ENCODE data around the gene SSX1.
"Not testable (repeated sequence)": the region's sequence is repeated elsewhere in the genome, so short reads cannot be mapped to it uniquely, and the experiment has no call there.

SSX1 gene, protein sequence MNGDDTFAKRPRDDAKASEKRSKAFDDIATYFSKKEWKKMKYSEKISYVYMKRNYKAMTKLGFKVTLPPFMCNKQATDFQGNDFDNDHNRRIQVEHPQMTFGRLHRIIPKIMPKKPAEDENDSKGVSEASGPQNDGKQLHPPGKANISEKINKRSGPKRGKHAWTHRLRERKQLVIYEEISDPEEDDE

DNA sequence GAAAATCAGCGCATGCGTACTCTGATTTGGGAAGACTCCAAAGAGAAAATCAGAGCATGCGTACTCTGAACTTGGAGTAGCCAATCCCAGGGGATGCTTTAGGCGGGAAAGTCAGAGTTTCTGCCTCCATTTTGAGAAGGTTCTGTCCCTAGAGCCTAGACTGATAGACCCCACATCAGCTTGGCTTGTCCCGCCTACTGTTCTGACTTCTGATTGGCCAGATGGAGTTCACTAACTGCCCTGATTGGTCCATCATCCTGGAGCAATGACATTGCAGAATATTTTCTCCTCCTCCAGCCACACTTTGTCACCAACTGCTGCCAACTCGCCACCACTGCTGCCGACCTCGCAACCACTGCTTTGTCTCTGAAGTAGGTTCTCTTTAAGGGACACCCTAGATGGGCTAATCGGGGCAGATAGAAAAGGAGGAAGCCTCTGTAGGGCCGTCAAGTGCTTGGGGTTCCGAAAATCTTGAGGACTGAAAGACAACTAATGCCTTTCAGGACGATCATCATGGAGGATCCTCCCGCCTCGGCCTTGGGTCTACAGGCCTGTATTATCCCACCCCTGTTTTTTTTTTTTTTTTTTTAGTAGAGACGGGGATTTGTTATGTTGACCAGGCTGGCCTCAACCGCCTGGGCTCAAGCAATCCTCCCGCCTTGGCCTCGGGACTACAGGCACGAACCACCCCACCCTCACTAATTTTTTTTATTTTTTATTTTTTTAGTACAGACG lies at the start of gene SSX1:
TSS of gene SSX1 (plus strand) at position 331 of the 735 bp plus-strand sequence. CDS start 1,850 bp downstream, outside the sequence.
- DNase-seq = not testable (repeated sequence)

DNA sequence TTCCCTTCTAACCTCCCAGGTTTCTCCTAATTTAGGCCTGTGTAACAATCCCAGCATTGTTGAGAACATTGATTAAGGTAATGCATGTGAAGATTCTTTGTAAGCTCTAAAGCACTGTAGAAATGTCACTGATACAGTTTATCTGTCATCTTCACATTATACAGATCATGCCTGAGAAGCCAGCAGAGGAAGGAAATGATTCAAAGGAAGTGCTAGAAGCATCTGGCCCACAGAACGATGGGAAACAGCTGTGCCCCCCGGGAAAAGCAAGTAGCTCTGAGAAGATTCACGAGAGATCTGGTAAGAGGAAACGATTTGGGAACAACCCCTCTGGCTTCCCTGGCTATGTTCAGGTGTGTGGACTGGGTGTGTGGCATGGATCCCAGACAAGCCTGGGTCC lies 40.9 kb upstream of the SSX1 start:
- not testable (repeated sequence) for DNase-seq

DNA sequence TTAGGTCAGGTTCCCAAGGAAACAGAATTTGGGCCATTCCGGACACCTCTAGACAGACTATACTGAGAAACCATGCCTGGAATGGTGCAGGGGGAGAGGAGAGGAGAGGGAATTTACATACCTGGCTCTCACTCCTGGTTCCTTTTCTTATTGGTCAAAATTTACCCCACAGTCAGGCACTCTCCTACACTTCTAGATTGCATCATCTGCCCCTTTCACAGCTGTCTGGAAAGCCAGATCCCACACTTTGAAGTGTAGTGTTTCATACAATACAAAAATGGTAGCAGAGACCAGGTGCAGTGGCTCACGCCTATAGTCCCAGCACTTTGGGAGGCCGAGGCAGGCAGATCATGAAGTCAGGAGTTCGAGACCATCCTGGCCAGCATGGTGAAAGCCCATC lies 31.0 kb upstream of the SSX1 start:
- DNase-seq = not testable (repeated sequence)

DNA sequence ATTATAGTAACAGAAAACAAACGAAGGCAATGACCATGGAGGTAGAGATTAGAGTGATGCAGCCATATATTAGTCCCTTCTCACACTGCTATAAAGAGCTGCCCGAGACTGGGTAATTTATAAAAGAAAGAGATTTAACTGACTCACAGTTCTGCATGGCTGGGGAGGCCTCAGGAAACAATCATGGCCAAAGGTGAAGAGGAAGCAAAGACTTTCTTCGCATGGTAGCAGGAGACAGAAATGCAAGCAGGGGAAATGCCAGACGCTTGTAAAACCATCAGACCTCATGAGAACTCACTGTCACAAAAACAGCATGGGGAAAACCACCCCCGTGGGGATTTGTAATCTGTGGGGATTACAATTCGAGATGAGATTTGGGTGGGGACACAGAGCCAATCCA lies 2.2 kb upstream of the SSX1 start:
- not testable (repeated sequence) for DNase-seq

DNA sequence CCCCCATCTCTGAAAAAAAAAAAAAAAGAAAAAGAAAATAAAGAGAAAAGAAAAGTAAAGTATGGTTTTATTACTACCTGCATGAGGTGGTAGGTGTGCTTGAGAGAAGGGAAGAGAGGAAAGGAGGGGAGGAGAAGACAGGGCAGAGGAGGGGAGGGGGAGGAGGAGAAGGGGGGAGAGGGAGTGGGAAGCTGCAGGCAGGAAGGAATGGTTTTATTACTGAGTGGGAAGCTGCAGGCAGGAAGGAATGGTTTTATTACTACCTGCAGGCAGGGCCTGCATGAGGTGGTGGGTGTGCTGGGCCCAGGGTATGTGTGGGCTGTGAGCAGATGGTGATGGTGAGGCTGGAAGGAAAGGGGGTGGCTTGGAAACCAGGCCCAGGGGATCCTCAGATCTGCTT lies 19.2 kb downstream of the SSX1 start:
- DNase-seq = not testable (repeated sequence)

DNA sequence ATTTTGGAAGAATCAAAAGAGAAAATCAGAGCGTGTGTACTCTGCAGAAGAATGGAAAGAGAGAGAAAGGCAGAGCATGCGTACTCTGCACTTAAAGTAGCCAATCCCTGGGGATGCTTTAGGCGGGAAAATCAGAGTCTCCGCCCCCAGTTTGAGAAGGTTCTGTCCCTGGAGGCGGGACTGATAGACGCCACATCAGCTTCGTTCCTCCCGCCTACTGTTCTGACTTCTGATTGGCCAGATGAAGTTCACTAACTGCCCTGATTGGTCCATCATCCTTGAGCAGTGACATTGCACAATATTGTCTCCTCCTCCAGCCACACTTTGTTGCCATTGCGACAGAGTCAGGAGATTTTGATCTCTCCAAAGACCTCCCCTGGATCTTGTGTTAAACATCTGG lies 23.8 kb downstream of the SSX1 start:
- DNase-seq = no peak

DNA sequence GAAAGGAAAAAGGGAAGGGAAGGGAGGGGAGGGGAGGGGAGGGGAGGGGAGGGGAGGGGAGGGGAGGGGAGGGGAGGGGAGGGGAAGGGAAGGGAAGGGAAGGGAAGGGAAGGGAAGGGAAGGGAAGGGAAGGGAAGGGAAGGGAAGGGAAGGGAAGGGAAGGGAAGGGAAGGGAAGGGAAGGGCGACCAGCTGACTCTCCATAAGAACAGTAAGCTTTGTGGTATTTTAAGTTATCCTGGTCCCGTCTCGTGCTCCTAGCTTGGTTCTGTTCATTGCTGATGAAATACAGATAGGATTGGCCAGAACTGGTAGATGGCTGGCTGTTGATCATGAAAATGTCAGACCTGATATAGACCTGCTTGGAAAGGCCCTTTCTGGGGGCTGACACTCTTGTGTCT lies 25.5 kb downstream of the SSX1 start:
- not testable (repeated sequence) for DNase-seq

DNA sequence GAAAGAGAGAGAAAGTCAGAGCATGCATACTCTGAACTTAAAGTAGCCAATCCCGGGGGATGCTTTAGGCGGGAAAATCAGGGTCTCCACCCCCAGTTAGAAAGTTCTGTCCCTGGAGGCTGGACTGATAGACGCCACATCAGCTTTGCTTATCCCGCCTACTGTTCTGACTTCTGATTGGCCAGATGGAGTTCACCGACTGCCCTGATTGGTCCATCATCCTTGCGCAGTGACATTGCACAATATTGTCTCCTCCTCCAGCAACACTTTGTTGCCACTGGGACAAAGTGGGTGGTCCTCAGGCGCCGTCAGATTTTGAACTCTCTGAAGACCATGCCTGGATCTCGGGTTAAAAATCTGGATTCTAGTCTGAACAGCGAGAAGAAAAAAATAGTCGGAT lies 51.0 kb downstream of the SSX1 start:
- DNase-seq = no peak

DNA sequence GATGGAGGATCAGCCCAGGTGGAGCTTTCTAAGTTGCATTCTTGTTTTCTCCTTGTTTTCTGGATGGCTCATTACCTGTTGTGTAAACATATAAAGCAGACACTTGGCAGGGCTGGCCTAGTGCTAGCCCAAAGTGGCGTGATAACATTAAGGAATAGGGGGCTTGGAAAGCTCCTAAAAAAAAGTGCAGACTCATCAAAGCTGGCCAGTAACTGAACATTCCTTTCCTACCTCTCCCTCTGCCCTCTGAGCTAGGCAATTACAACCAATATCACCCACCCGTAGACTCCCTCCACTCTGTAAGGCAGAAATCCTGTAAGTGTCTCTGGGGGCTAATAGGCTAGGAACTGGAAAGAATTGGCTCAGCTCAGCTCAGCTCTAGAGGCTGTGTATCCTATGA lies 58.8 kb downstream of the SSX1 start:
- not testable (repeated sequence) for DNase-seq

Measured in inflammatory macrophage treated with lipopolysaccharide for 4 hours (primary cell).